ENCODE data around the gene SNX19. TPM values are rescaled to one million over a fixed set of nuclear protein-coding genes. Genes with fewer than 3 reads are reported as not detected.

SNX19 gene
- total RNA-seq, 2 experiments from 2014 or later, result 38.7 to 41.5 TPM

GRCh38 chr11:130828741-130829140 is 87.5 kb downstream of the SNX19 start:
- CTCF ChIA-PET, result no interaction called here

DNA sequence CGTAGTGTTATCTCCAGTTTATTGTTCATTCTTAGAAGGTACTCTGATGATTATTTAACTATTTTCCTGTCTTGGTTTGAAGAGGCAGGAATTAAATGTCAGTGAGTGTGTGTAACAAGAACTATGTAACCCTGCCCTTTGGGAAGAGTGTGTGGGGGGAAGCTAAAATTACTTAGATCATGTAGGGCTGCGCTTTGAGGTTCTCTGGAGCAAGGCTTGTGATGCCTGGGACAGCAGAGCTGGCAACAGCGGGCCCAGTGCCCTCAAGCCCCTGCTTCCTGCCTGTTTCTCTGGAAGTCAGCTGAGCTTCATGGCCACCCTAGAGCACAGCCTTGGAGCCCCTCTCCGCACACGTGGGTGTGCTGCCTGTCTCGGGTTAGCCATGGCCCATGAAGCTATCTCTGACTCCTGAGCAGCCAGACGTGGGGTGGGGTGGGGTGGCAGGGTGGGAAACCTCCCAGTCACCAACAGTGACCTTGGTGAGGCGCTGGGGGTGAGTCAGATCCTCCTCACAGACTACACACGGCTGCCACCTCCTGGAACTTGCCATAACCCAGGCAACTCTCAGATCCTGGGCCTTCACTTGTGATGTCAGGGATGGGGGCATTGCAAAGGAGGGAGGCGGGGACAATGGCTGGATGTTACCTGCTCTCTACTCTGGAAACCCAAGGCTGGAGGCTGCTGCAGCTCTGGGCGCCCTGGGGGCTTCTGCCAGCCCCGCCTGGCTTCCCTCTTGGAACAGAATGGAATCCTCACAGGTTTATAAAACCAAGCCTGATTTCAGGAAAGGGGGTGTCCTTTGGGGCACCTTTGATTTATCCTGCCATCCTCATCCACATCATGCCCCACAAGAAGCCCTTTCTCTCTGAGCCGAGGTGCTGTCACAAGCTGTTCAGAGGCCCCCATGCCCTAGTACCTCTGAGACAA is 88.6 kb downstream of the SNX19 start:
- CTCF ChIA-PET, result no interaction called here
- POLR2A ChIA-PET, result no interaction called here

More at GRCh38 chr11:130828741-130829140, 87.5 kb downstream of the SNX19 start:
- POLR2A ChIA-PET, result no interaction called here

DNA sequence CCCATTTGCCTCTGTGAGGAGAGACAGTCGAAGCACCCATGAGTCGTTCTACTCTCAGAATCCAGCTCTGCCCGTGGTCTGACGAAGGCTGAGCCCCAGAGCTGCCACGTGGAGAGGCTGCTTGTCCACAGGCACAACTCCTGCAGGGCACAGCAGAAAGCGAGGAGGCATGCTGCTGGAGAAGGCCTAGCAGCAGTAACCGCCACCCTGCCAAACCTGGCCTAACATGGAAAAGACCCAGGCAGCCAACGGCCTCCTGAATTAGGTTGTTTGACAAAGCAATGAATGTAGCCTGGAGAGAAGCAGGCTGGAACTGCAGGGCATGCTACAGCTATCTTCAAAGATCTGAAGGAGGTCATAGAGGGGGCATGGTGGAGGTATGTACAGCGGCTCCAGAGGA is 89.7 kb downstream of the SNX19 start:
- POLR2A ChIA-PET, result no interaction called here
- CTCF ChIA-PET, result interaction anchor here (0.9 to 1.2 kb wide), 2 partner anchors 35 to 392 kb away, joined by 3 to 4 read pairs; no protein-coding TSS in a partner anchor

DNA sequence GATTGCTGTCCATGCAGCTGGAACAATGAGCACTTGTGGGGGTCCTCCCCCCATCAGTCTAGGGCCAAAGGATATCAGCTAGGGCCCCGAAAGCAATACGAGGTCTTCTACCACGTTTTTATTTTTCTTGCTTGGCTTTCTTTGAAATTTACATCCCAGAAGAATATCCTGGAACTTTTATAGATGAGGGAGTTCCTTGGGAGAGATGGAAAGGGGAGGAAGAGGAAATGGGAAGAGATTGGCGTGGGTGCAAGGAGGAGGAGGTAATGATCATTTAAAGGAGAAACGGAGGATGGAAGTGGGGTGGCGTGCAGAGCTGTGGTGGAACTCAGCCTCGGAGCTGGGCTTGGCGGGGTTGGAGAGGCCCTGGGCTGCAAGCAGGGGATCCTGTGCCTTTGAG is 90.3 kb downstream of the SNX19 start:
- POLR2A ChIA-PET, result no interaction called here

GRCh38 chr11:130825561-130825960 is 90.7 kb downstream of the SNX19 start:
- ChIA-PET POLR2A (no interaction called here), CTCF (no interaction called here)

More for the DNA sequence above, 90.3 kb downstream of the SNX19 start:
- CTCF ChIA-PET, result interaction anchor here (0.9 to 1.2 kb wide), 2 partner anchors 36 to 391 kb away, joined by 3 to 4 read pairs; no protein-coding TSS in a partner anchor
